GM23338 (cell line): ENCODE data around the gene DUSP18. TPM values are rescaled to one million over a fixed set of nuclear protein-coding genes. Genes with fewer than 3 reads are reported as not detected.

Source experiments
- ATAC-seq: fragments of 200-7000 bp; cut with Tn5 transposase; 3 replicates; pipeline ENCODE4 v1.9.1; 2020
- DNase-seq: peaks from one replicate; pipeline ENCODE4 v3.0.0-alpha.2; 2015; ENCODE audit warnings: low spot score
- H2AFZ ChIP-seq: fragments of 200-600 bp; sonication (generic); 2 replicates; pipeline ENCODE4 v1.8.0; 2016; ENCODE audit warnings: antibody characterized with exemption, mild to moderate bottlenecking, moderate library complexity
- H3F3A ChIP-seq: fragments of 200-600 bp; sonication (generic); replicated peaks from 2 replicates; pipeline ENCODE4 v1.8.0; 2017; ENCODE audit warnings: antibody characterized with exemption, mixed run types, low read depth
- H3K27ac ChIP-seq: fragments of 200-600 bp; sonication (generic); 2 replicates; pipeline ENCODE4 v1.6.1; 2016; ENCODE audit warnings: low read depth
- H3K27me3 ChIP-seq: fragments of 200-600 bp; sonication (generic); 2 replicates; pipeline ENCODE4 v1.8.0; 2016; ENCODE audit warnings: mild to moderate bottlenecking, mixed run types, moderate library complexity; ENCODE audit not compliant: insufficient read depth
- H3K36me3 ChIP-seq: fragments of 200-600 bp; sonication (generic); 2 replicates; pipeline ENCODE4 v1.8.0; 2016; ENCODE audit warnings: mild to moderate bottlenecking; ENCODE audit not compliant: insufficient read depth
- H3K4me1 ChIP-seq: fragments of 200-600 bp; sonication (generic); 2 replicates; pipeline ENCODE4 v1.8.0; 2016; ENCODE audit warnings: mild to moderate bottlenecking, moderate library complexity; ENCODE audit not compliant: insufficient read depth
- H3K4me2 ChIP-seq: fragments of 200-600 bp; sonication (generic); 2 replicates; pipeline ENCODE4 v1.7.1; 2017; ENCODE audit warnings: mixed run types
- H3K4me3 ChIP-seq: fragments of 200-600 bp; sonication (generic); 2 replicates; pipeline ENCODE4 v1.6.1; 2016; ENCODE audit warnings: mixed run types
- H3K79me2 ChIP-seq: fragments of 200-600 bp; sonication (generic); replicated peaks from 2 replicates; pipeline ENCODE4 v1.8.0; 2017; ENCODE audit warnings: mild to moderate bottlenecking; ENCODE audit not compliant: insufficient read depth
- H3K9me2 ChIP-seq: fragments of 200-600 bp; sonication (generic); 2 replicates; pipeline ENCODE4 v1.8.0; 2017; ENCODE audit not compliant: insufficient read depth
- H4K20me1 ChIP-seq: fragments of 200-600 bp; sonication (generic); replicated peaks from 2 replicates; pipeline ENCODE4 v1.8.0; 2017; ENCODE audit warnings: mild to moderate bottlenecking; ENCODE audit not compliant: insufficient read depth
- H3K27ac Mint-ChIP-seq: 2 replicates; pipeline ENCODE4 v1.8.0; 2020; ENCODE audit warnings: inconsistent platforms, mild to moderate bottlenecking, moderate library complexity, mixed read lengths
- H3K27me3 Mint-ChIP-seq: 3 replicates; pipeline ENCODE4 v1.8.0; 2022; ENCODE audit warnings: low read depth, mild to moderate bottlenecking, moderate library complexity, mixed read lengths, inconsistent platforms; ENCODE audit not compliant: insufficient read depth, poor library complexity
- H3K36me3 Mint-ChIP-seq: 3 replicates; pipeline ENCODE4 v1.8.0; 2021; ENCODE audit warnings: low read depth, mild to moderate bottlenecking, inconsistent platforms, moderate library complexity, mixed read lengths
- H3K4me1 Mint-ChIP-seq: 3 replicates; pipeline ENCODE4 v1.8.0; 2020; ENCODE audit warnings: mild to moderate bottlenecking, inconsistent platforms, mixed read lengths
- H3K4me3 Mint-ChIP-seq: 3 replicates; pipeline ENCODE4 v1.8.0; 2021; ENCODE audit warnings: moderate library complexity, mild to moderate bottlenecking, inconsistent platforms, mixed read lengths
- H3K9me3 Mint-ChIP-seq: 3 replicates; pipeline ENCODE4 v1.8.0; 2020; ENCODE audit warnings: moderate library complexity, mild to moderate bottlenecking, inconsistent platforms, mixed read lengths
- CREB1 ChIP-seq: fragments of 250-450 bp; sonication (Bioruptor Pico); IDR thresholded peaks from 2 replicates; pipeline ENCODE4 v1.5.0; 2020; ENCODE audit warnings: low read depth, mild to moderate bottlenecking, moderate library complexity
- CTCF ChIP-seq, 2 experiments: fragments of 200-600 bp in 1 of 2; sonication (generic) in 1 of 2; conservative IDR thresholded peaks; 2 replicates each; pipeline versions ENCODE4 v1.5.1 to v1.6.1; 2016 to 2017; ENCODE audit warnings: antibody characterized with exemption in 2 of 2, low read depth in 2 of 2, mild to moderate bottlenecking in 2 of 2, moderate library complexity in 1 of 2
- EZH2 ChIP-seq: fragments of 200-600 bp; sonication (generic); IDR thresholded peaks from one replicate; pipeline ENCODE4 v1.8.0; 2017; ENCODE audit warnings: antibody characterized with exemption, mild to moderate bottlenecking, low read depth; ENCODE audit not compliant: unreplicated experiment
- EZH2phosphoT487 ChIP-seq: fragments of 200-600 bp; sonication (generic); IDR thresholded peaks from one replicate; pipeline ENCODE4 v1.8.1; 2018; ENCODE audit warnings: antibody characterized with exemption; ENCODE audit not compliant: unreplicated experiment
- JUNB ChIP-seq: IDR thresholded peaks from one replicate; pipeline ENCODE4 v1.6.1; 2016; ENCODE audit warnings: antibody characterized with exemption; ENCODE audit not compliant: unreplicated experiment
- NANOG ChIP-seq: IDR thresholded peaks from 2 replicates; pipeline ENCODE4 v1.6.1; 2016; ENCODE audit warnings: antibody characterized with exemption, borderline replicate concordance
- POLR2AphosphoS5 ChIP-seq: IDR thresholded peaks from 2 replicates; pipeline ENCODE4 v1.6.1; 2016; ENCODE audit warnings: antibody characterized with exemption, low read depth
- REST ChIP-seq: IDR thresholded peaks from one replicate; pipeline ENCODE4 v1.6.1; 2018; ENCODE audit warnings: antibody characterized with exemption; ENCODE audit not compliant: unreplicated experiment
- STAT1 ChIP-seq: IDR thresholded peaks from one replicate; pipeline ENCODE4 v1.6.1; 2016; ENCODE audit warnings: antibody characterized with exemption; ENCODE audit not compliant: unreplicated experiment
- ZNF114 ChIP-seq: fragments of 250-450 bp; sonication (Bioruptor Pico); IDR thresholded peaks from 2 replicates; pipeline ENCODE4 v1.5.0; 2020; ENCODE audit warnings: mild to moderate bottlenecking, moderate library complexity
- ZNF331 ChIP-seq: fragments of 250-450 bp; sonication (Bioruptor Pico); IDR thresholded peaks from 2 replicates; pipeline ENCODE4 v1.5.0; 2020; ENCODE audit warnings: low read depth, mild to moderate bottlenecking, moderate library complexity
- ZNF462 ChIP-seq: fragments of 250-450 bp; sonication (Bioruptor Pico); IDR thresholded peaks from 2 replicates; pipeline ENCODE4 v1.5.0; 2020; ENCODE audit warnings: mild to moderate bottlenecking, moderate library complexity
- polyA plus RNA-seq: library from polyadenylated mRNA; unstranded; fragments of >200 nt; fragmentation: Nextera tagmentation; extraction: Ambion mirVana; gene quantifications from 2 replicates; pipeline ENCODE4 v1.2.1, GENCODE V29; 2016
- total RNA-seq: library from RNA; depleted of rRNA; stranded (reverse); fragments of >200 nt; shearing (Covaris generic); gene quantifications from 2 replicates; pipeline ENCODE4 v1.2.3, GENCODE V29; 2014
- TF ChIP-seq, protein P1 (sequence below): IDR thresholded peaks from 2 replicates; pipeline ENCODE4 v1.6.1; 2016; ENCODE audit warnings: antibody characterized with exemption

Gene DUSP18
- total and polyA plus RNA-seq, 2 experiments from 2014 or later: 2.2 to 2.7 TPM

- ATAC-seq (peak; percentile 18), DNase-seq (peak; percentile 47)
- H2AFZ ChIP-seq: peak overlapping the region; percentile 94
- H3K4me2 ChIP-seq: peak overlapping the region; percentile 97
- peaks cover 10% of the 10 kb centered on the region; the same call in 1 of the 2 replicates for H3K4me1 ChIP-seq
- no peak for TF ChIP-seq NANOG
- TF ChIP-seq POLR2AphosphoS5: no peak
- TF ChIP-seq ZNF331: no peak
- TF ChIP-seq EZH2: no peak
- no peak for TF ChIP-seq ZNF114 (CRISPR knock-in tag)
- TF ChIP-seq EZH2phosphoT487: no peak
- TF ChIP-seq, protein P1, sequence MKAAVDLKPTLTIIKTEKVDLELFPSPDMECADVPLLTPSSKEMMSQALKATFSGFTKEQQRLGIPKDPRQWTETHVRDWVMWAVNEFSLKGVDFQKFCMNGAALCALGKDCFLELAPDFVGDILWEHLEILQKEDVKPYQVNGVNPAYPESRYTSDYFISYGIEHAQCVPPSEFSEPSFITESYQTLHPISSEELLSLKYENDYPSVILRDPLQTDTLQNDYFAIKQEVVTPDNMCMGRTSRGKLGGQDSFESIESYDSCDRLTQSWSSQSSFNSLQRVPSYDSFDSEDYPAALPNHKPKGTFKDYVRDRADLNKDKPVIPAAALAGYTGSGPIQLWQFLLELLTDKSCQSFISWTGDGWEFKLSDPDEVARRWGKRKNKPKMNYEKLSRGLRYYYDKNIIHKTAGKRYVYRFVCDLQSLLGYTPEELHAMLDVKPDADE: no peak
- no peak for TF ChIP-seq CREB1 (CRISPR knock-in tag)
- TF ChIP-seq CTCF (conservative IDR thresholded peaks at IDR 0.05; ENCODE audit: low read depth in 2 of 2): no peak
- TF ChIP-seq JUNB: no peak
- TF ChIP-seq ZNF462 (CRISPR knock-in tag): no peak
- no peak for TF ChIP-seq STAT1
- no peak for TF ChIP-seq REST
- H4K20me1 ChIP-seq: no peaks in the 10 kb centered on the region
- peaks cover 22% of the 10 kb centered on the region for H3K36me3 Mint-ChIP-seq
- no peak overlapping the region for H3K27ac ChIP-seq
- no peaks in the 10 kb centered on the region for H3K9me2 ChIP-seq
- peaks cover 13% of the 10 kb centered on the region; the same call in 2 of the 3 replicates for H3K4me1 Mint-ChIP-seq
- 0 out of 2 replicates have a peak, but pooled peaks cover 3% of the 10 kb centered on the region for H3K27me3 ChIP-seq
- 0 out of 2 replicates have a peak, but pooled peaks cover 2% of the 10 kb centered on the region for H3F3A ChIP-seq
- no peaks in the 10 kb centered on the region for H3K79me2 ChIP-seq
- H3K36me3 ChIP-seq: peaks cover 4% of the 10 kb centered on the region; the same call in 1 of the 2 replicates
- peaks cover 8% of the 10 kb centered on the region; the same call in 2 of the 3 replicates for H3K9me3 Mint-ChIP-seq
- H3K4me3 Mint-ChIP-seq: peak overlapping the region; percentile 67
- peaks cover 17% of the 10 kb centered on the region for H3K27me3 Mint-ChIP-seq
- H3K4me3 ChIP-seq: peak overlapping the region; percentile 80
- H3K27ac Mint-ChIP-seq: no peak overlapping the region
Measured at GRCh38 chr22:30636226-30637077, 31.2 kb downstream of the DUSP18 start.
